ENCODE measurements around the gene AQR.

- no peak for TF ChIP-seq PATZ1 (CRISPR knock-in tag; IDR thresholded peaks at IDR 0.05; ENCODE audit: borderline replicate concordance)
- TF ChIP-seq CSRNP3 (CRISPR knock-in tag; IDR thresholded peaks at IDR 0.05) = no peak
- no peak for TF ChIP-seq CSDC2 (CRISPR knock-in tag; IDR thresholded peaks at IDR 0.05)
- TF ChIP-seq RARB (CRISPR knock-in tag; IDR thresholded peaks at IDR 0.05) = no peak
- TF ChIP-seq TSHZ2 (CRISPR knock-in tag; IDR thresholded peaks at IDR 0.05) = no peak
- TF ChIP-seq ZNF8 (CRISPR knock-in tag; IDR thresholded peaks at IDR 0.05) = no peak
- TF ChIP-seq TOX (CRISPR knock-in tag; IDR thresholded peaks at IDR 0.05; ENCODE audit: borderline replicate concordance) = no peak
- no peak for TF ChIP-seq OSR1 (CRISPR knock-in tag; IDR thresholded peaks at IDR 0.05)
- no peak for TF ChIP-seq BACH2 (CRISPR knock-in tag; IDR thresholded peaks at IDR 0.05; ENCODE audit: borderline replicate concordance)
- no peak for TF ChIP-seq POU6F1 (CRISPR knock-in tag; IDR thresholded peaks at IDR 0.05; ENCODE audit: borderline replicate concordance, low read depth)
- no peak for TF ChIP-seq ISL1 (CRISPR knock-in tag; IDR thresholded peaks at IDR 0.05)
- no peak for TF ChIP-seq ZFP30 (CRISPR knock-in tag; IDR thresholded peaks at IDR 0.05)
- no peak for TF ChIP-seq ZFP3 (CRISPR knock-in tag; IDR thresholded peaks at IDR 0.05)
- TF ChIP-seq ZNF70 (CRISPR knock-in tag; IDR thresholded peaks at IDR 0.05) = no peak
Measured at GRCh38 chr15:35005933-35006332, 36.4 kb upstream of the AQR start.
